SK-N-MC (cell line): Measurements from ENCODE around the gene NTNG1.

Source experiments
- EZH2 ChIP-seq: fragments of 200-600 bp; sonication (generic); IDR thresholded peaks from one replicate; pipeline ENCODE4 v1.6.1; 2017; ENCODE audit warnings: antibody characterized with exemption
- POLR2AphosphoS5 ChIP-seq: IDR thresholded peaks from 2 replicates; pipeline ENCODE4 v1.6.1; 2012; ENCODE audit warnings: mild to moderate bottlenecking, low read depth, low read length, borderline replicate concordance

DNA sequence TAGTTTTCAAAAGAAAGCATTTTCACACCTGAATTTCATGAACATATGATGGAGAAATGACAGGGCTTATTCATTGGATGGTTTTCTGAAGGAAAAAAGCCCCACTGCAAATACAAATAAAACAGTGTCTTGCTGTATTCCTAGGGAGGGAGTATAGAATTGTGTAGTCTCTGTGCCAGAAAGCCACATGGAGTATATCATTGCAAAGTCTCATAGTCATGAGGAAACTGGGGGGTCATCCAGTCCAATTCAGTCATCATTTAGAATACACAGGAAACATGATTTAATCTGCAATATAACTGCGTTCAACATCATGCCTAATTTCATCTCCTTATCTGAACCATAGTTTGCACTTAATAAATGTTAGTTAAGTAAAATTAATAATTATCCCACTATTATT lies 222.3 kb downstream of the NTNG1 start:
- TF ChIP-seq EZH2 (no peak), POLR2AphosphoS5 (no peak)
